ENCODE results near the gene CDH23. TPM values are rescaled to one million over a fixed set of nuclear protein-coding genes. Genes with fewer than 3 reads are reported as not detected.

CDH23 gene
- total RNA-seq, 1 experiment from 2014 or later = 0.02 TPM

GRCh38 chr10:71479831-71480230, 83.1 kb downstream of the CDH23 start:
- ChIA-PET POLR2A (no interaction called here), CTCF (no interaction called here)
- H3K4me1 Mint-ChIP-seq (ENCODE audit: insufficient read depth, unreplicated experiment) = no peaks in the 10 kb centered on the region
- no peaks in the 10 kb centered on the region for H3K36me3 Mint-ChIP-seq (ENCODE audit: insufficient read depth, unreplicated experiment)
- no peak overlapping the region for H3K27ac Mint-ChIP-seq (ENCODE audit: low read depth, unreplicated experiment)
- intact Hi-C loops (cut with micrococcal nuclease) = no loop called here
- H3K9me3 Mint-ChIP-seq (ENCODE audit: unreplicated experiment) = no peaks in the 10 kb centered on the region
- peaks cover 82% of the 10 kb centered on the region for H3K27me3 Mint-ChIP-seq (ENCODE audit: insufficient read depth, unreplicated experiment)
- BruUV-seq (replicated peaks) = no TSS peak
- TF ChIP-seq, protein P1, sequence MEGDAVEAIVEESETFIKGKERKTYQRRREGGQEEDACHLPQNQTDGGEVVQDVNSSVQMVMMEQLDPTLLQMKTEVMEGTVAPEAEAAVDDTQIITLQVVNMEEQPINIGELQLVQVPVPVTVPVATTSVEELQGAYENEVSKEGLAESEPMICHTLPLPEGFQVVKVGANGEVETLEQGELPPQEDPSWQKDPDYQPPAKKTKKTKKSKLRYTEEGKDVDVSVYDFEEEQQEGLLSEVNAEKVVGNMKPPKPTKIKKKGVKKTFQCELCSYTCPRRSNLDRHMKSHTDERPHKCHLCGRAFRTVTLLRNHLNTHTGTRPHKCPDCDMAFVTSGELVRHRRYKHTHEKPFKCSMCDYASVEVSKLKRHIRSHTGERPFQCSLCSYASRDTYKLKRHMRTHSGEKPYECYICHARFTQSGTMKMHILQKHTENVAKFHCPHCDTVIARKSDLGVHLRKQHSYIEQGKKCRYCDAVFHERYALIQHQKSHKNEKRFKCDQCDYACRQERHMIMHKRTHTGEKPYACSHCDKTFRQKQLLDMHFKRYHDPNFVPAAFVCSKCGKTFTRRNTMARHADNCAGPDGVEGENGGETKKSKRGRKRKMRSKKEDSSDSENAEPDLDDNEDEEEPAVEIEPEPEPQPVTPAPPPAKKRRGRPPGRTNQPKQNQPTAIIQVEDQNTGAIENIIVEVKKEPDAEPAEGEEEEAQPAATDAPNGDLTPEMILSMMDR (IDR thresholded peaks at IDR 0.05; ENCODE audit: unreplicated experiment) = no peak
- no peak for DNase-seq (ENCODE audit: unreplicated experiment)
- no peak overlapping the region for H3K4me3 Mint-ChIP-seq (ENCODE audit: unreplicated experiment)

GRCh38 chr10:71480662-71481061, 83.9 kb downstream of the CDH23 start:
- Mint-ChIP-seq H3K4me1 (ENCODE audit: insufficient read depth, unreplicated experiment) (no peaks in the 10 kb centered on the region), H3K27ac (ENCODE audit: low read depth, unreplicated experiment) (no peak overlapping the region), H3K36me3 (ENCODE audit: insufficient read depth, unreplicated experiment) (no peaks in the 10 kb centered on the region), H3K4me3 (ENCODE audit: unreplicated experiment) (no peak overlapping the region), H3K9me3 (ENCODE audit: unreplicated experiment) (no peaks in the 10 kb centered on the region), H3K27me3 (ENCODE audit: insufficient read depth, unreplicated experiment) (peaks cover 87% of the 10 kb centered on the region)
- CTCF ChIA-PET = no interaction called here
- TF ChIP-seq, protein P1 (IDR thresholded peaks at IDR 0.05; ENCODE audit: unreplicated experiment) = no peak
- BruUV-seq (replicated peaks) = no TSS peak
- no peak for DNase-seq (ENCODE audit: unreplicated experiment)
- POLR2A ChIA-PET = no interaction called here
- intact Hi-C loops (cut with micrococcal nuclease) = no loop called here

DNA sequence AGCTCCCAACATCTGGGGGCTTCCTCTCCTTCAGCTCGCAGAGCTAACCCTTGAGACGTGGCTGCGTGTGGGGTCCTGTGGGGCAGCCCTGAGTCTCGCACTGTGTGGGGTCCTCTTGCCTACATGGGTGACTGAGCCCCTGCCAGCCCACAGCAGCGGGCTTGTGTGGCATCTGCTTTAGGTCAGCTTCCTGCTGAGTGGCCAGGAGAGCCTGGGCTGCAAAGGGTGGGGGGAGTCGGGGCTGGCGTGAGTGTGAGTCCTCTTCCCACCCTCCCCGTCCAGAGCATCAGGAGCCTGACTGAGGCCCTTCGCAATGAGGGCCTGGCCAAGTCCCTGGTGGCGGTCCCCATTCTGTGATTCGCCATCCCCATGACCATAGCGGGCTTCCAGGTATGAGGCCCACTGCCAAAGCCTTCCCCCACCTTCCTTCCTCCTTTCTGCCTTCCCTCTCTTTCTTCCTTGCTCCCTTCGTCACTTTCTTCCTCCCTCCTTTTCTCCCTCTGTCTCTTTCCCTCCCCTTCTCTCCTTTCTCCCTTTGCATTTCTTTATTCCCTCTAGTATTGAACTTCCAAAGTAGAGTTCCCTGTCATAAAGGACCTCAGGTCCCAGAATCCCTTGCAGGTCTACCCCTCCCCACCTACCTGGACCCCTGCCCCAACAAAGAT, 85.2 kb downstream of the CDH23 start:
- ChIA-PET POLR2A (no interaction called here), CTCF (no interaction called here)
- intact Hi-C loops (cut with micrococcal nuclease) = no loop called here

GRCh38 chr10:71482620-71483019, 85.9 kb downstream of the CDH23 start:
- H3K27me3 Mint-ChIP-seq (ENCODE audit: insufficient read depth, unreplicated experiment) = peaks cover 73% of the 10 kb centered on the region
- no peak for DNase-seq (ENCODE audit: unreplicated experiment)
- no peak overlapping the region for H3K4me3 Mint-ChIP-seq (ENCODE audit: unreplicated experiment)
- no peaks in the 10 kb centered on the region for H3K9me3 Mint-ChIP-seq (ENCODE audit: unreplicated experiment)
- CTCF ChIA-PET = no interaction called here
- BruUV-seq (replicated peaks) = no TSS peak
- POLR2A ChIA-PET = no interaction called here
- H3K4me1 Mint-ChIP-seq (ENCODE audit: insufficient read depth, unreplicated experiment) = no peaks in the 10 kb centered on the region
- H3K36me3 Mint-ChIP-seq (ENCODE audit: insufficient read depth, unreplicated experiment) = no peaks in the 10 kb centered on the region
- TF ChIP-seq, protein P1 (IDR thresholded peaks at IDR 0.05; ENCODE audit: unreplicated experiment) = no peak
- intact Hi-C loops (cut with micrococcal nuclease) = no loop called here
- H3K27ac Mint-ChIP-seq (ENCODE audit: low read depth, unreplicated experiment) = no peak overlapping the region

More for the DNA sequence above, 85.2 kb downstream of the CDH23 start:
- H3K36me3 Mint-ChIP-seq (ENCODE audit: insufficient read depth, unreplicated experiment) = no peaks in the 10 kb centered on the region
- H3K27me3 Mint-ChIP-seq (ENCODE audit: insufficient read depth, unreplicated experiment) = peaks cover 81% of the 10 kb centered on the region
- H3K4me3 Mint-ChIP-seq (ENCODE audit: unreplicated experiment) = no peak overlapping the region
- no TSS peak for BruUV-seq (replicated peaks)
- H3K4me1 Mint-ChIP-seq (ENCODE audit: insufficient read depth, unreplicated experiment) = no peaks in the 10 kb centered on the region
- H3K27ac Mint-ChIP-seq (ENCODE audit: low read depth, unreplicated experiment) = no peak overlapping the region
- no peak for DNase-seq (ENCODE audit: unreplicated experiment)
- no peaks in the 10 kb centered on the region for H3K9me3 Mint-ChIP-seq (ENCODE audit: unreplicated experiment)
- TF ChIP-seq, protein P1 (IDR thresholded peaks at IDR 0.05; ENCODE audit: unreplicated experiment) = no peak
